HG03575 (cell line): ENCODE results near the gene JUN.

ENCODE experiments used
- ATAC-seq: cut with Tn5 transposase; IDR thresholded peaks from one replicate; pipeline ENCODE4 v1.9.1; 2021; ENCODE audit not compliant: unreplicated experiment, insufficient number of reproducible peaks, low FRiP score; ENCODE audit errors: extremely low read depth

JUN gene

GRCh38 chr1:58768191-58768731 is 15.6 kb downstream of the JUN start:
- ATAC-seq: no peak

GRCh38 chr1:58767143-58767542 is 16.7 kb downstream of the JUN start:
- ATAC-seq: no peak

GRCh38 chr1:58765441-58765840 is 18.4 kb downstream of the JUN start:
- no peak for ATAC-seq

GRCh38 chr1:58765006-58765405 is 18.8 kb downstream of the JUN start:
- no peak for ATAC-seq

GRCh38 chr1:58764294-58764978 is 19.4 kb downstream of the JUN start:
- no peak for ATAC-seq

- ATAC-seq: no peak
These were observed 20.6 kb downstream of the JUN start for GRCh38 chr1:58763214-58763613.

GRCh38 chr1:58762806-58763205 is 21.0 kb downstream of the JUN start:
- no peak for ATAC-seq

- ATAC-seq: no peak
These were observed 28.4 kb downstream of the JUN start for GRCh38 chr1:58755468-58755872.

- no peak for ATAC-seq
These were observed 29.0 kb downstream of the JUN start for GRCh38 chr1:58754683-58755467.

- no peak for ATAC-seq
These were observed 29.7 kb downstream of the JUN start for GRCh38 chr1:58754073-58754613.

- ATAC-seq: no peak
These were observed 30.4 kb downstream of the JUN start for GRCh38 chr1:58753431-58753866.

- ATAC-seq: no peak
These were observed 34.2 kb downstream of the JUN start for GRCh38 chr1:58749646-58750045.

- ATAC-seq: no peak
These were observed 35.2 kb downstream of the JUN start for GRCh38 chr1:58748666-58749065.

- no peak for ATAC-seq
These were observed 37.1 kb downstream of the JUN start for GRCh38 chr1:58746757-58747156.

- no peak for ATAC-seq
These were observed 37.7 kb downstream of the JUN start for GRCh38 chr1:58746182-58746581.

- no peak for ATAC-seq
These were observed 38.2 kb downstream of the JUN start for GRCh38 chr1:58745666-58746065.

GRCh38 chr1:58745117-58745516 is 38.7 kb downstream of the JUN start:
- ATAC-seq: no peak

GRCh38 chr1:58741678-58742553 is 41.9 kb downstream of the JUN start:
- no peak for ATAC-seq

- no peak for ATAC-seq
These were observed 43.9 kb downstream of the JUN start for GRCh38 chr1:58739856-58740466.
